Stimulated activated CD4-positive, alpha-beta T cell treated with anti-CD3 and anti-CD28 coated beads, Interleukin-12 subunit alpha, Interleukin-12 subunit beta, amount 100 ng/mL, for 24 hours (primary cell): ENCODE measurements around the gene NUP210.

Experiments used
- DNase-seq, 2 experiments: peaks; one replicate each; pipeline ENCODE4 v3.0.0-alpha.2; 2020; ENCODE audit warnings: low read depth in 2 of 2

NUP210 gene

GRCh38 chr3:13323822-13324221 lies 96.3 kb downstream of the NUP210 start:
- DNase-seq, result no peak

- DNase-seq, result no peak
Measured at GRCh38 chr3:13322324-13322723, 97.8 kb downstream of the NUP210 start.

- no peak for DNase-seq
Measured at GRCh38 chr3:13319564-13320220, 100.4 kb downstream of the NUP210 start.

- DNase-seq, result no peak
Measured at GRCh38 chr3:13318626-13319470, 101.3 kb downstream of the NUP210 start.

- no peak for DNase-seq
Measured at GRCh38 chr3:13317596-13318320, 102.4 kb downstream of the NUP210 start.

GRCh38 chr3:13316603-13317002 lies 103.5 kb downstream of the NUP210 start:
- no peak for DNase-seq

- DNase-seq, result no peak
Measured at GRCh38 chr3:13314877-13315276, 105.2 kb downstream of the NUP210 start.

GRCh38 chr3:13313813-13314212 lies 106.3 kb downstream of the NUP210 start:
- DNase-seq, result no peak

GRCh38 chr3:13309004-13309403 lies 111.1 kb downstream of the NUP210 start:
- no peak for DNase-seq

- peak in 1 of 2 experiments; percentile 17 for DNase-seq
Measured at GRCh38 chr3:13308380-13308801, 111.7 kb downstream of the NUP210 start.

- no peak for DNase-seq
Measured at GRCh38 chr3:13307041-13307440, 113.1 kb downstream of the NUP210 start.

GRCh38 chr3:13305623-13306022 lies 114.5 kb downstream of the NUP210 start:
- DNase-seq, result no peak

- no peak for DNase-seq
Measured at GRCh38 chr3:13303410-13303809, 116.7 kb downstream of the NUP210 start.

GRCh38 chr3:13301286-13301987 lies 118.7 kb downstream of the NUP210 start:
- no peak for DNase-seq

- DNase-seq, result no peak
Measured at GRCh38 chr3:13300546-13301285, 119.4 kb downstream of the NUP210 start.

GRCh38 chr3:13299531-13300155 lies 120.5 kb downstream of the NUP210 start:
- no peak for DNase-seq

- DNase-seq, result no peak
Measured at GRCh38 chr3:13296662-13297061, 123.5 kb downstream of the NUP210 start.

GRCh38 chr3:13294442-13295351 lies 125.4 kb downstream of the NUP210 start:
- no peak for DNase-seq

GRCh38 chr3:13292375-13292774 lies 127.7 kb downstream of the NUP210 start:
- DNase-seq, result no peak

GRCh38 chr3:13290941-13291340 lies 129.2 kb downstream of the NUP210 start:
- no peak for DNase-seq
